ENCODE data around the gene SPTBN1. TPM values are rescaled to one million over a fixed set of nuclear protein-coding genes. Genes with fewer than 3 reads are reported as not detected.

Gene SPTBN1
- total RNA-seq, 1 experiment from 2014 or later = 146 TPM

DNA sequence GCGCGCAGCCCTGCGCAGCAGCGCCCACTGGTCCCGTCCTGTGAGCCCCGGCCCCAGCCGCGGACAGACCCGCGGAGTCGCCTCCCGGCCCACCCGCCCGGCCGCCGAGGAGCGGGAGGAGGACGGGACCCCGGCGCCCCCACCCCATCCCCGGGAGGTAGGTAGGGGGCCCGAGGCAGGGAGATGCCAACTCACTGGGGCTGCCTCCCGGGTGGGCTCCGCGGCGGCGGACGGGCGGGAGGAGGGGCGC is 160 bp downstream of the SPTBN1 start:
- no peaks in the 10 kb centered on the region for H3K9me3 ChIP-seq (ENCODE audit: low read depth, low read length, poor library complexity, severe bottlenecking)
- intact Hi-C loops (cut with micrococcal nuclease; ENCODE audit: unreplicated experiment) = loop anchor here (5.0 kb wide), 1 partner anchor 249 kb away; no protein-coding TSS in a partner anchor
- no peak for TF ChIP-seq CTCF (conservative IDR thresholded peaks at IDR 0.05; ENCODE audit: low read depth, low read length)
- no peak for TF ChIP-seq EZH2 (IDR thresholded peaks at IDR 0.05; ENCODE audit: borderline replicate concordance, low read depth, low read length, poor library complexity, severe bottlenecking)
- no peaks in the 10 kb centered on the region for H3K36me3 ChIP-seq (ENCODE audit: insufficient read depth, low read length, poor library complexity, severe bottlenecking)
- CTCF ChIA-PET = no interaction called here
- POLR2A ChIA-PET (ENCODE audit: low non-redundant PET) = no interaction called here
- peak overlapping the region; percentile 54 for H3K27ac ChIP-seq (ENCODE audit: low read depth, low read length, poor library complexity, severe bottlenecking)
- peak overlapping the region; percentile 62 for H3K4me3 ChIP-seq (ENCODE audit: low read depth, low read length, poor library complexity, severe bottlenecking)
- H3K4me1 ChIP-seq (ENCODE audit: insufficient read depth, low read length, poor library complexity, severe bottlenecking) = peaks cover 24% of the 10 kb centered on the region
- BruUV-seq (replicated peaks) = no TSS peak
- DNase-seq (ENCODE audit: low spot score) = no peak
- no peaks in the 10 kb centered on the region for H3K27me3 ChIP-seq (replicated peaks; ENCODE audit: insufficient read depth, low read depth, low read length, poor library complexity)

DNA sequence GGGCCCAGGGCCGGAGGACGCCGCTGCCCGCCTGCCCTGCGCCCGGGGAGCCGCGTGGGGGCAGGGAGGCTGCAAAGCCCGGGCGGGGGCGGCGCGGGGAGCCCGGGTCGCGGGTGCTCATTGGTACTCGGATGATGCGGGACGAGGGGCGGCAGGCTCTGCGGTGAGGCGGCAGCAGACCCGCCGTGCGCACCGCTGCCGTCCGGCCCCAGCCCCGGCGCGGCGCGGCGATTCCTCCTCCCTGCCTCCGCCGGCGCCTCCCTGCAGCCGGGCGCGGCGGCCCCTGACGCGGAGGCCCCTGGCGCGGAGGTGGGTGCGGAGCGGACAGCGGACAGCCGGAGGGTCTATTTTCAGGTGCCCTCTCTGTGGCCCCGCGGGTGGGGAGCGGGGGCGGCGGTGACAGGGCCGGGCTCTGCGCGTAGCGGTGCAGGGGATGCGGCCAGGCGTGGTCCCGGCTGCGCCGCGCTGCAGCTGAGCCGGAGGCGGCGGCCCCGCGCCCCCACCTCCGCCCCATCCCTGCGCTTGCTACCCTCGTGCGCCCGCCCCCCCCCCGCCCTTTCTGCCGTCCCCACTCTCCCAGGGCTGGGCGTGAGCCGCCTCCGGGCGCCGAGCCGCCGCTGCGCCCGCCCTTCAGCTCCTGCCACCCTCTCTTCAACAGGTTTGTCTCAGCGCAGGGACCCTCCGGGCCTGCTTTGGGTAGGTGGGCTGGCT is 640 bp downstream of the SPTBN1 start:
- intact Hi-C loops (cut with micrococcal nuclease; ENCODE audit: unreplicated experiment) = loop anchor here (5.0 kb wide), 1 partner anchor 249 kb away; no protein-coding TSS in a partner anchor
- POLR2A ChIA-PET (ENCODE audit: low non-redundant PET) = no interaction called here
- peak overlapping the region; percentile 54 for H3K27ac ChIP-seq (ENCODE audit: low read depth, low read length, poor library complexity, severe bottlenecking)

DNA sequence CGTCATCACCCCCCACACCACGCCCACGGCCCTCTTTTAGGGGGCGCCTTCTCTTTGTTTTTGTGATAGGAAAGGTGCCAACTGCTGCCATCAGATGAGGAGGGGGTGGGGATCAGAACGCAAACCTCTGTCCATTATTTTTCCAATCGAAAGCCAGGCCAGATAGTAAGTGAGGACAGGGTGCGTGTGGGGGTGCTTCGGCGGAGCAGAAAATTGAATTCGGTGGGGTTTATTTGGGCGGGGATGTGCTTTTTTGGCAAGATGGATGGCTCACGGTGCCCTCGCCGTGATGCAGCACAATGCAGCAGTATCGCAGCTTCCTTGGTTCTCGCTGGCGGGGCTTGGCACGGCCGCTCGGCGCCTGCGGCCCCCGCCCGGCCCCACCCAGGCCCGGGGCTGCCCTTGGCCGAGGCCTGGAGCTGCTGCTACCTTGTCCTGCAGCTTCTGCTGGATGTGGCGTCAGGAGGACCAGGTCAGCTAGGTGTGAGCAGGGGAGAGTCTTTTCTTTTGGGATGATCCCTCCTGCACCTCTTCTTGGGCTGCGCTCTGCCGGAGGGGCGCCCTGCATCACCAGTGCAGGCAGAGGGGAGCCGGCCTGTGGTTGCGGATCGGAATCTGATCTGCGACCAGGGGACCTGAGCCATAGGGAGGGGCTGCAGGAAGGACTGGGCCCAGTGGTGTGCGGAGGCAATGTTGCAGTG is 1.3 kb downstream of the SPTBN1 start:
- TF ChIP-seq EZH2 (IDR thresholded peaks at IDR 0.05; ENCODE audit: borderline replicate concordance, low read depth, low read length, poor library complexity, severe bottlenecking) = no peak
- no peak for TF ChIP-seq CTCF (conservative IDR thresholded peaks at IDR 0.05; ENCODE audit: low read depth, low read length)
- H3K4me1 ChIP-seq (ENCODE audit: insufficient read depth, low read length, poor library complexity, severe bottlenecking) = peaks cover 28% of the 10 kb centered on the region
- H3K27ac ChIP-seq (ENCODE audit: low read depth, low read length, poor library complexity, severe bottlenecking) = peak overlapping the region; percentile 43
- intact Hi-C loops (cut with micrococcal nuclease; ENCODE audit: unreplicated experiment) = loop anchor here (5.0 kb wide), 1 partner anchor 250 kb away; no protein-coding TSS in a partner anchor
- no TSS peak for BruUV-seq (replicated peaks)
- DNase-seq (ENCODE audit: low spot score) = peak; percentile 54
- POLR2A ChIA-PET (ENCODE audit: low non-redundant PET) = no interaction called here
- H3K9me3 ChIP-seq (ENCODE audit: low read depth, low read length, poor library complexity, severe bottlenecking) = no peaks in the 10 kb centered on the region
- CTCF ChIA-PET = no interaction called here
- H3K27me3 ChIP-seq (replicated peaks; ENCODE audit: insufficient read depth, low read depth, low read length, poor library complexity) = no peaks in the 10 kb centered on the region
- H3K4me3 ChIP-seq (ENCODE audit: low read depth, low read length, poor library complexity, severe bottlenecking) = peak overlapping the region; percentile 62
- H3K36me3 ChIP-seq (ENCODE audit: insufficient read depth, low read length, poor library complexity, severe bottlenecking) = no peaks in the 10 kb centered on the region

More for the DNA sequence above, 640 bp downstream of the SPTBN1 start:
- CTCF ChIA-PET = no interaction called here
- BruUV-seq (replicated peaks) = no TSS peak
- peak; percentile 58 for DNase-seq (ENCODE audit: low spot score)
- Histone ChIP-seq H3K4me3 (ENCODE audit: low read depth, low read length, poor library complexity, severe bottlenecking) (peak overlapping the region; percentile 62), H3K27me3 (replicated peaks; ENCODE audit: insufficient read depth, low read depth, low read length, poor library complexity) (no peaks in the 10 kb centered on the region), H3K36me3 (ENCODE audit: insufficient read depth, low read length, poor library complexity, severe bottlenecking) (no peaks in the 10 kb centered on the region), H3K9me3 (ENCODE audit: low read depth, low read length, poor library complexity, severe bottlenecking) (no peaks in the 10 kb centered on the region), H3K4me1 (ENCODE audit: insufficient read depth, low read length, poor library complexity, severe bottlenecking) (peaks cover 25% of the 10 kb centered on the region)
- no peak for TF ChIP-seq EZH2 (IDR thresholded peaks at IDR 0.05; ENCODE audit: borderline replicate concordance, low read depth, low read length, poor library complexity, severe bottlenecking)
- no peak for TF ChIP-seq CTCF (conservative IDR thresholded peaks at IDR 0.05; ENCODE audit: low read depth, low read length)

All from A673 (cell line).